Kidney (tissue), 14 donors: ENCODE measurements around the gene DPYSL4. TPM values are rescaled to one million over a fixed set of nuclear protein-coding genes. Genes with fewer than 3 reads are reported as not detected.

Source experiments
- DNase-seq, 5 donors: peaks; one replicate each; pipeline ENCODE4 v3.0.0-alpha.2; 2013 to 2020
- FAIRE-seq: peaks from 2 replicates; lab custom pipeline; 2012; peaks lifted over from hg19 to GRCh38; lab: Jason Lieb, UNC
- H3K27ac ChIP-seq, 2 donors: one replicate each; pipeline ENCODE4 v1.7.0; 2013; ENCODE audit warnings: low read depth in 2 of 2, low read length in 2 of 2, inconsistent platforms in 1 of 2
- H3K27me3 ChIP-seq: one replicate; pipeline ENCODE4 v1.7.1; 2013; ENCODE audit warnings: low read length, inconsistent platforms; ENCODE audit not compliant: control insufficient read depth, insufficient read depth
- H3K36me3 ChIP-seq, 3 donors: one replicate each; pipeline versions ENCODE4 v1.7.0 to v1.7.1; 2013; ENCODE audit warnings: low read length in 3 of 3, control low read depth in 1 of 3, inconsistent platforms in 1 of 3; ENCODE audit not compliant: insufficient read depth in 3 of 3, control insufficient read depth in 2 of 3
- H3K4me1 ChIP-seq, 3 donors: one replicate each; pipeline versions ENCODE4 v1.7.0 to v1.7.1; 2013; ENCODE audit warnings: low read length in 3 of 3, inconsistent platforms in 1 of 3, low read depth in 1 of 3; ENCODE audit not compliant: control insufficient read depth in 2 of 3, insufficient read depth in 2 of 3
- H3K4me3 ChIP-seq, 3 donors: one replicate each; pipeline versions ENCODE4 v1.7.0 to v1.8.1; 2013; ENCODE audit warnings: low read length in 3 of 3, control low read depth in 1 of 3, inconsistent platforms in 1 of 3
- H3K9ac ChIP-seq, 3 donors: one replicate each; pipeline versions ENCODE4 v1.7.0 to v1.7.1; 2013; ENCODE audit warnings: low read length in 3 of 3, control low read depth in 1 of 3, inconsistent platforms in 1 of 3
- H3K9me3 ChIP-seq, 3 donors: one replicate each; pipeline versions ENCODE4 v1.7.0 to v1.7.1; 2013; ENCODE audit warnings: low read length in 3 of 3, control low read depth in 1 of 3, inconsistent platforms in 1 of 3; ENCODE audit not compliant: control insufficient read depth in 2 of 3, insufficient read depth in 1 of 3
- intact Hi-C: fragments of 100-400 bp; cut with DNase I; formaldehyde crosslinking; loops from one replicate; pipeline ENCODE4 v1.11.1; 2022
- polyA plus RNA-seq: library from polyadenylated mRNA; stranded (reverse); fragments of 350-450 nt; fragmentation: Illumina TruSeq; extraction: RNeasy Lipid Tissue Mini Kit (QIAGEN cat#74804); gene quantifications from one replicate; pipeline ENCODE4 v1.2.3, GENCODE V29; 2014; ENCODE audit warnings: low read depth, low replicate concordance; ENCODE audit not compliant: insufficient read depth
- total RNA-seq: library from RNA; stranded (reverse); fragmentation: NEBNext Ultra II Directional; extraction: Animal tissue kit (Norgen Biotek cat#: 25700); gene quantifications from one replicate; pipeline ENCODE4 v1.2.1, GENCODE V29; 2021
- TF ChIP-seq, protein P1 (sequence below): IDR thresholded peaks from 3 replicates; pipeline ENCODE4 v1.5.1; 2012; ENCODE audit warnings: mild to moderate bottlenecking, moderate library complexity, borderline replicate concordance; ENCODE audit not compliant: insufficient read depth; ENCODE audit errors: extremely low read depth
- donor health status: control.
- donor health status: control.
- donor health status: control.
- donor health status: control.
- donor health status: control.
- donor health status: DM: yes; HTN: yes; CAD: no.
- donor health status: Normal renal cell carcinoma (clear cell type).

The DPYSL4 gene
- total and polyA plus RNA-seq, 2 donors from 2014 or later: 0.60 TPM; not detected in 1

DNA sequence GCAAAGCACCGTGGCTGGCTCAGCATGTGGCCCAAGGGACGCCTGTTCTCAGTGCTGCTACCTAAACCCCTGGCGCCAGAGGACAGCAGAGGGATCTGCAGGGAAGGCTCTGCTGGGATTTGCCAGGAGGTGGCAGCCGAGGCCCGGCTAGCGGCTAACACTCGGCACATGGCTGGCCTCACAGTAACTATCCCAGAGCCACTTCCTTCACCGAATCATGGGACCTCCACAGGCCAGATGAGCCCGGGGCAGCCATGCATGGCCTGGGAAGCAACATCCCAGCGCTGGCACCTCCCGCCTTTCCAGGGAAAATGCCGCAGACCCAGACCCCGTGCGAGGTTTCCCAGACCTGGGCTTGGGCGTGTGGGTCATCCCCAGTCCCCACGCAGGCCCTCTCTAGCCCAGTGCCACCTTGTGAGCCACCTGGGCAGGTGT, 36.4 kb downstream of the DPYSL4 start:
- Histone ChIP-seq H3K4me3 (no peak overlapping the region), H3K36me3 (no peaks in the 10 kb centered on the region), H3K27ac (no peak overlapping the region), H3K9ac (no peak overlapping the region), H3K27me3 (no peaks in the 10 kb centered on the region), H3K9me3 (no peaks in the 10 kb centered on the region), H3K4me1 (peaks cover 0 to 5% (median 0%) of the 10 kb centered on the region in 3 donors)
- TF ChIP-seq, protein P1, sequence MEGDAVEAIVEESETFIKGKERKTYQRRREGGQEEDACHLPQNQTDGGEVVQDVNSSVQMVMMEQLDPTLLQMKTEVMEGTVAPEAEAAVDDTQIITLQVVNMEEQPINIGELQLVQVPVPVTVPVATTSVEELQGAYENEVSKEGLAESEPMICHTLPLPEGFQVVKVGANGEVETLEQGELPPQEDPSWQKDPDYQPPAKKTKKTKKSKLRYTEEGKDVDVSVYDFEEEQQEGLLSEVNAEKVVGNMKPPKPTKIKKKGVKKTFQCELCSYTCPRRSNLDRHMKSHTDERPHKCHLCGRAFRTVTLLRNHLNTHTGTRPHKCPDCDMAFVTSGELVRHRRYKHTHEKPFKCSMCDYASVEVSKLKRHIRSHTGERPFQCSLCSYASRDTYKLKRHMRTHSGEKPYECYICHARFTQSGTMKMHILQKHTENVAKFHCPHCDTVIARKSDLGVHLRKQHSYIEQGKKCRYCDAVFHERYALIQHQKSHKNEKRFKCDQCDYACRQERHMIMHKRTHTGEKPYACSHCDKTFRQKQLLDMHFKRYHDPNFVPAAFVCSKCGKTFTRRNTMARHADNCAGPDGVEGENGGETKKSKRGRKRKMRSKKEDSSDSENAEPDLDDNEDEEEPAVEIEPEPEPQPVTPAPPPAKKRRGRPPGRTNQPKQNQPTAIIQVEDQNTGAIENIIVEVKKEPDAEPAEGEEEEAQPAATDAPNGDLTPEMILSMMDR: peak; percentile 94
- DNase-seq: peak; percentile 90 to 93 (median 92)
- intact Hi-C loops: loop anchor here (10.0 kb wide), 1 partner anchor 132 kb away; no protein-coding TSS in a partner anchor
- FAIRE-seq: no peak

DNA sequence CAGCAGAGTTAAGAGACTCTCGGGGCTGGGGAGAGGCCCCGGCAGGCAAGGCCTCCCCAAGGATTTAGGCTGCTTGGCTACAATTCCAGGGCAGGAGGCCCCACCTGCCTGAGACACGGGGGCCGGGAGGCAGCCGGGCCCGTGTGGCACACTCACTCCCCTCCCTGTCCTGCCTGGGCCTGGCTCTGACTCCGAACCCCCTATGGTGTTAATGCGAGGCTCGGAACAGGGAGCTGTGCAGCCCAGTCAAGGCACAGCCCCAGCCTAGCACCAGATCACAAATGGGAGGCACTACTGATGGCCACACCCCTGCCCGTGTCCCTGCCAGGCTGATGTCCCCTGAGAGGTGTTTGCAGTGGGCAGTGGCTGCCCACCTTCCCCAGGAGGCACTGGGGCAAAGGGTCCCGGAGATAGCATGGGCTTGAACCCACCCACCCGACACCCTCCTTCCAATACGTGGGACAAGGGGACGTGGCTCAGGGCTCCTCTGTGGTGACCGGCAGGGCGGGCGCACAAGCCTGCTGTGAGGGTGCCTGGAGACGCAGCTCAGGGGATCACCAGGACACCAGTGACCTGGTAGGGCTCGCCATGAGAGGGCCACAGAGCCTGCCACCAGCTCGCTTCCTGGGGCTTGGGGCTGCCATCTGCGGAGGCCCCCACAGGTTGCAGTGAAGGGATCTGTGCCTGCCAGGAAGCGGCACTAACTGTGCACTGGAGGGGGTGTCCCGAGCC, 37.0 kb downstream of the DPYSL4 start:
- intact Hi-C loops: loop anchor here (10.0 kb wide), 1 partner anchor 131 kb away; no protein-coding TSS in a partner anchor
- FAIRE-seq (no peak), DNase-seq (no peak)
- TF ChIP-seq, protein P1: no peak
- Histone ChIP-seq H3K9me3 (no peaks in the 10 kb centered on the region), H3K4me3 (no peak overlapping the region), H3K27ac (no peak overlapping the region), H3K27me3 (no peaks in the 10 kb centered on the region), H3K9ac (no peak overlapping the region), H3K36me3 (no peaks in the 10 kb centered on the region), H3K4me1 (peaks cover 0 to 5% (median 0%) of the 10 kb centered on the region in 3 donors)

DNA sequence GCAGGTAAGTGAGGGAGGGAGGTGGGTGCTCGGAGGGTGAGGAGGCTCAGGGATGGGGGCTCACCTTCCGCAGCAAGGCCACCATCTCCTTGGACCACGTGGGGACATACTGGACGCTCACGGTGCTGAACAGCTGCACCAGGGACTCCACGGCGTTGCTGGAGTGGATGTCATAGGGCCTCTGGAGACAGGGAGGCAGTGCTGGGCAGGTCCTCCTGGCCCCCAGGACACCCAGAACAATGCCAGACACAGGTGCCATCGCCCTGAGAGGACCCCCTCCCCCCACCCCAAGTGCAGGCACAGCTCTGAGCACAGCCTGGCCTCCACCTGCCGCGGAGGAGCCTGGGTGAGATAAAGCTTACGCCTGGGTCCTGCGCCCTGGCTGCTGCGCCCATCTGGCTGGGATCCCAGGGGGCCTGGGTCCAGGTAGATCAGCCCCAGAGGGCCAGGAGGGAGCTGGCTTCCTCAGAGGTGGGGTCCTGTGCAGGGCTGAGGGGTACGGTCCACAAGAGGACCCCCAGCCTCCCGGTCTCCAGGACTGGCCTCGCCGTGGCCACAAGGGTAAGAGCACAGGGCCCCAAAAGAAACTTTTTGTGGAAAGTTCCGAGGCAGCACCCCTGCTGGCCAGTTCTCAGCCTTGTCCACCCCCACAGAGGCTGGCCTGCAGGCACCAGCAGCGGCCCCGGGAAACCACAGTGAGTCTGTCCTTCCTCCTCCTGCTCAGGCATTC, 37.8 kb downstream of the DPYSL4 start:
- no peaks in the 10 kb centered on the region for H3K9me3 ChIP-seq
- H3K4me3 ChIP-seq: no peak overlapping the region
- no peak overlapping the region for H3K27ac ChIP-seq
- TF ChIP-seq, protein P1: no peak
- no peak overlapping the region for H3K9ac ChIP-seq
- no peak for FAIRE-seq
- no peaks in the 10 kb centered on the region for H3K27me3 ChIP-seq
- peak in 1 of 5 donors; percentile 73 for DNase-seq
- peaks cover 0 to 5% (median 0%) of the 10 kb centered on the region in 3 donors for H3K4me1 ChIP-seq
- no peaks in the 10 kb centered on the region for H3K36me3 ChIP-seq
- intact Hi-C loops: loop anchor here (10.0 kb wide), 1 partner anchor 130 kb away; no protein-coding TSS in a partner anchor
